ENCODE measurements around the gene ZFP30. TPM values are rescaled to one million over a fixed set of nuclear protein-coding genes. Genes with fewer than 3 reads are reported as not detected.

Gene ZFP30
- total RNA-seq, result 11.5 and 20.3 TPM in 2 replicates

GRCh38 chr19:37655301-37655688 is at the start of gene ZFP30:
TSS of gene ZFP30 (minus strand) at chr19:37655465. CDS start at chr19:37647822, 7,643 bp downstream.

DNA sequence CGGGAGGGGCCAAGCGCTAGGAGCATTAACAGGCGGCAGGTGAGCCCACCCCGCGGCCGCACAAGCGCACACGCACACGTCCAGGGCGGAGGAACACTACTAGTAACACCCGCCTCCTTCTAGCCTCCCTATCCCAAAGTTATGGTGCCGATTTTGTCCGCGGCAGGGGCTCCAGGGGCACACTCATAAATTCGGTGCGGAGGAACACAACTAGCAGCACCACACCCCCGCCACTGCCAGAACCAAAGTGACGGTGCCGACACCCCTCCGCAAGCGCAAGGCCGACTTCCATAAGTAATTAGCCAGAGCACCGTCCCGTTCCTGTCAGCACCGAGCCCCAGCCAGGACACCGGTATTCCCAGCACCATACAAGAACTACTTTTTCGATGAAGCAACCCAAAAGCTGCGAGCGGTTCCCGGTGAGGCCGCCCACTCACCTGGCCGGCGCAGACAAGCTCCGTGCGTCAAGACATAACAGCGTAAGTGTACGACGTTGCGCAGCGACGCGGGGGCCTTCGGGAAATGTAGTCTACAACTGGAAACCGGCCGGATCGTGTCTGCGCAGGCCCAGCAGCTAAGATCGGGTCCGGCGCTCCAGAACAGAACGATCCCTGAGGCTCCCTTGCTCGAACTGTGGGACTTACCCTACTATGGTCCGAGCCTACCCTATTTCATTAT is 60.8 kb downstream of the ZFP30 start, which contains the start of the genes ZNF540 and ZNF571:
Gene ZNF540 (plus strand): TSS at position 573 of the 678 bp plus-strand sequence. CDS start 3,572 bp downstream, outside the sequence.
Gene ZNF571 (minus strand): TSS at position 489 of the 678 bp plus-strand sequence. CDS start 8,116 bp downstream, outside the sequence.

Small RNAs within 50 kb of the gene (small RNA-seq; reads per million reads assigned to genes)
- gene SELENOKP1, result not detected

Other genes starting within 250 kb of the ZFP30 start
- 6.3 and 6.8 TPM in 2 replicates for gene ZNF569, start 188.0 kb downstream of the ZFP30 start, total RNA-seq
- 8.1 and 9.1 TPM in 2 replicates for gene ZNF570, start 186.1 kb downstream of the ZFP30 start, total RNA-seq
- 2.8 and 5.0 TPM in 2 replicates for gene ZNF793, start 148.5 kb downstream of the ZFP30 start, total RNA-seq
- 2.4 and 2.9 TPM in 2 replicates for gene ZNF571, start 60.7 kb downstream of the ZFP30 start, total RNA-seq
- 0.49 TPM in 2 replicates for gene ZNF540, start 60.6 kb downstream of the ZFP30 start, total RNA-seq
- gene ZNF607, start 64.3 kb upstream of the ZFP30 start, total RNA-seq, result 3.4 and 3.7 TPM in 2 replicates
- 7.9 and 22.9 TPM in 2 replicates for gene ZNF573, start 124.1 kb upstream of the ZFP30 start, total RNA-seq

All from hair follicle dermal papilla cell (primary cell).